PC-9 (cell line): ENCODE measurements around the gene NATD1. TPM values are rescaled to one million over a fixed set of nuclear protein-coding genes. Genes with fewer than 3 reads are reported as not detected.

Experiments
- BruUV-seq: library from RNA; stranded (reverse); fragments of 400-500 nt; replicated peaks from 2 replicates; lab custom pipeline; 2021; lab: Mats Ljungman, UMichigan
- CTCF ChIA-PET: fragments of 300-600 bp; sonication (Branson Sonifier 250); formaldehyde crosslinking; loops from one replicate; lab custom pipeline; 2022; ENCODE audit warnings: antibody characterized with exemption; lab: Charles Lee
- POLR2A ChIA-PET: fragments of 300-600 bp; sonication (Branson Sonifier 250); formaldehyde crosslinking; loops from one replicate; lab custom pipeline; 2022; ENCODE audit warnings: antibody characterized with exemption; ENCODE audit not compliant: unreplicated experiment; lab: Charles Lee
- DNase-seq, 2 experiments: peaks; one replicate each; pipeline versions ENCODE4 v3.0.0 to v3.0.0-alpha.2; 2015 to 2022; ENCODE audit warnings: mixed read lengths in 1 of 2
- H2AFZ ChIP-seq: fragments of 200-600 bp; sonication (generic); 2 replicates; pipeline ENCODE4 v1.8.1; 2017; ENCODE audit warnings: antibody characterized with exemption
- H3F3A ChIP-seq: fragments of 200-600 bp; sonication (generic); 2 replicates; pipeline ENCODE4 v1.8.1; 2017; ENCODE audit warnings: antibody characterized with exemption, mild to moderate bottlenecking, low read depth; ENCODE audit not compliant: insufficient read depth
- H3K27ac ChIP-seq: fragments of 200-600 bp; sonication (generic); 2 replicates; pipeline ENCODE4 v1.6.1; 2016; ENCODE audit warnings: mixed run types
- H3K27me3 ChIP-seq: fragments of 200-600 bp; sonication (generic); 2 replicates; pipeline ENCODE4 v1.6.1; 2016; ENCODE audit warnings: low read depth, mixed run types; ENCODE audit not compliant: insufficient read depth
- H3K36me3 ChIP-seq: fragments of 200-600 bp; sonication (generic); 2 replicates; pipeline ENCODE4 v1.6.1; 2016; ENCODE audit warnings: low read depth, mixed run types
- H3K4me1 ChIP-seq: fragments of 200-600 bp; sonication (generic); replicated peaks from 2 replicates; pipeline ENCODE4 v1.6.1; 2016; ENCODE audit warnings: mixed run types; ENCODE audit not compliant: insufficient read depth
- H3K4me2 ChIP-seq: fragments of 200-600 bp; sonication (generic); 2 replicates; pipeline ENCODE4 v1.6.1; 2017; ENCODE audit warnings: mixed run types
- H3K4me3 ChIP-seq: fragments of 200-600 bp; sonication (generic); 2 replicates; pipeline ENCODE4 v1.6.1; 2016; ENCODE audit warnings: mixed run types
- H3K79me2 ChIP-seq: fragments of 200-600 bp; sonication (generic); 2 replicates; pipeline ENCODE4 v1.6.1; 2017; ENCODE audit warnings: low read depth, mixed run types
- H3K9me2 ChIP-seq: fragments of 200-600 bp; sonication (generic); 2 replicates; pipeline ENCODE4 v1.8.1; 2017; ENCODE audit warnings: mild to moderate bottlenecking; ENCODE audit not compliant: insufficient read depth
- H3K9me3 ChIP-seq: fragments of 200-600 bp; sonication (generic); 2 replicates; pipeline ENCODE4 v1.8.1; 2016; ENCODE audit warnings: low read depth; ENCODE audit not compliant: insufficient read depth
- H4K20me1 ChIP-seq: fragments of 200-600 bp; sonication (generic); 2 replicates; pipeline ENCODE4 v1.8.1; 2017; ENCODE audit not compliant: insufficient read depth
- EZH2 ChIP-seq: fragments of 200-600 bp; sonication (generic); IDR thresholded peaks from 2 replicates; pipeline ENCODE4 v1.8.0; 2017; ENCODE audit warnings: antibody characterized with exemption, low read depth
- intact Hi-C: fragments of 100-400 bp; cut with micrococcal nuclease; formaldehyde crosslinking; loops from one replicate; pipeline ENCODE4 v1.10.0; 2022; ENCODE audit not compliant: unreplicated experiment
- total RNA-seq: library from RNA; stranded (reverse); gene quantifications from 2 replicates; pipeline ENCODE4 v1.2.3, GENCODE V29; 2021
- TF ChIP-seq, protein P1 (sequence below): fragments of 200-600 bp; sonication (generic); conservative IDR thresholded peaks from 2 replicates; pipeline ENCODE4 v1.6.1; 2017; ENCODE audit warnings: mixed run types, antibody characterized with exemption, mild to moderate bottlenecking, moderate library complexity

The NATD1 gene
- total RNA-seq, 1 experiment from 2014 or later: 5.4 TPM

DNA sequence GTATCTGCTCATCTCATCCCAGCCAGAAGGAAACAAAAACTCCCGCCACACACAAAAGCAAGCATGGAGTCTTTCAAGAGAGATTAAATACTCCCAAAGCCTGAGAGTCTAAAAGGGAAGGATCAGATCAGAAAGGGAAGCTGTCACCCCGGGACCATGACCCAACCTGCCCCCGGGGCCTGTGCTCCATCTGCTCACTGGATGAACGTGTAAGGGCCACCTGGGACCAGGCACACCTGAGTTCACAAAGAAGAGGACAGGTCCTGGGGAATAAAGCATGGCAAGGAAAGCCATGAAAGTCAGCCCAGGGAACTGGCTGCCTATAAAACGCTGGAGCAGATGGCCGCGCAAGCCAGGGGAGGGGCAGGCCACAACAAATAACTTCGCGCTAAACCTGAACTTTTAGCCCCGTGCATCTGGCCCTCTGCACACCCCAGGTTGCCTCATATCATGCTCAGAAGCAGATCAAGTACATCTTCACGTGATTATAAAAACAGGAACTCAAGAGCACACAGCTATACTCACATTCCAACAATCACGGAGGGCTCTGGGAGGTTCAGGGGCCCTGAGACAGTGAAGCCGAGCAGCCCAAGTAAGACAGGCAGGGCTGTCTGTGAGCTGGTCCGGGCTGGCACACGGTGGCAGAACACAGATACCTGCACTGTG, 42.7 kb downstream of the NATD1 start:
- no peak overlapping the region for H3K4me2 ChIP-seq
- peaks cover 19% of the 10 kb centered on the region for H3K4me1 ChIP-seq
- no peak overlapping the region for H3K4me3 ChIP-seq
- H3F3A ChIP-seq: no peaks in the 10 kb centered on the region
- H3K79me2 ChIP-seq: peaks cover 94% of the 10 kb centered on the region
- no peaks in the 10 kb centered on the region for H3K9me3 ChIP-seq
- intact Hi-C loops: loop anchor here (10.0 kb wide), 1 partner anchor 194 kb away; no protein-coding TSS in a partner anchor
- no peak overlapping the region for H3K27ac ChIP-seq
- no peak overlapping the region for H2AFZ ChIP-seq
- TF ChIP-seq EZH2: no peak
- TF ChIP-seq, protein P1, sequence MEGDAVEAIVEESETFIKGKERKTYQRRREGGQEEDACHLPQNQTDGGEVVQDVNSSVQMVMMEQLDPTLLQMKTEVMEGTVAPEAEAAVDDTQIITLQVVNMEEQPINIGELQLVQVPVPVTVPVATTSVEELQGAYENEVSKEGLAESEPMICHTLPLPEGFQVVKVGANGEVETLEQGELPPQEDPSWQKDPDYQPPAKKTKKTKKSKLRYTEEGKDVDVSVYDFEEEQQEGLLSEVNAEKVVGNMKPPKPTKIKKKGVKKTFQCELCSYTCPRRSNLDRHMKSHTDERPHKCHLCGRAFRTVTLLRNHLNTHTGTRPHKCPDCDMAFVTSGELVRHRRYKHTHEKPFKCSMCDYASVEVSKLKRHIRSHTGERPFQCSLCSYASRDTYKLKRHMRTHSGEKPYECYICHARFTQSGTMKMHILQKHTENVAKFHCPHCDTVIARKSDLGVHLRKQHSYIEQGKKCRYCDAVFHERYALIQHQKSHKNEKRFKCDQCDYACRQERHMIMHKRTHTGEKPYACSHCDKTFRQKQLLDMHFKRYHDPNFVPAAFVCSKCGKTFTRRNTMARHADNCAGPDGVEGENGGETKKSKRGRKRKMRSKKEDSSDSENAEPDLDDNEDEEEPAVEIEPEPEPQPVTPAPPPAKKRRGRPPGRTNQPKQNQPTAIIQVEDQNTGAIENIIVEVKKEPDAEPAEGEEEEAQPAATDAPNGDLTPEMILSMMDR: no peak
- H3K36me3 ChIP-seq: 0 out of 2 replicates have a peak, but pooled peaks cover 4% of the 10 kb centered on the region
- ChIA-PET CTCF (no interaction called here), POLR2A (no interaction called here)
- no peaks in the 10 kb centered on the region for H3K9me2 ChIP-seq
- BruUV-seq: no TSS peak
- no peaks in the 10 kb centered on the region for H3K27me3 ChIP-seq
- DNase-seq: no peak
- peaks cover 72% of the 10 kb centered on the region for H4K20me1 ChIP-seq

DNA sequence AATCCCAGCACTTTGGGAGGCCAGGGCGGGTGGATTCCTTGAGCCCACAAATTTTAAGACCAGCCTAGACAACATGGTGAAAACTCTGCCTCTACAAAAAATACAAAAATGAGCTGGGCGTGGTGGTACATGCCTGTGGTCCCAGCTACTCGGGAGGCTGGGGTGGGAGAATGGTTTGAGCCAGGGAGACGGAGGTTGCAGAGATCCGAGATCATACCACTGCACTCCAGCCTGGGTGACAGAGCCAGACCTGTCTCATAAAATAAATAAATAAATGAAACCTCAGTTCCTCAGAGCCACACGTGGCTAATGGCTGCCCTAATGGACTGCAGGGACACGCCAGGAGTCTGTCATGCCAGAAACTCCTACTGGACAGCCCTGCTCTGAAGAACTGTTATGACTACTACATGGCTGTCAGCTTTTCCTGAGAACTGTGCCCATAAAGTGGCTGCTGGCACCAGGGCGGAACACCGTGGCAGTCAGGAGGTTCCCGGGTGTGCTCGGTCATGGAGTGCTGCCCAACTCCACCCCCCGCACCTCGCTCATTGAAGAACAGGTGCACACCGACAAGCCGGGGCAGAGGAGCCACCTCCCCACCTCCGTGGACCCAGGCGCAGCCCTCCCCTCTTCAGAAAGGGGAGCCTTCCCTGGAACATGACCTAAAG, 43.6 kb downstream of the NATD1 start:
- ChIA-PET POLR2A (no interaction called here), CTCF (no interaction called here)
- H3K27ac ChIP-seq: no peak overlapping the region
- H3K36me3 ChIP-seq: 0 out of 2 replicates have a peak, but pooled peaks cover 4% of the 10 kb centered on the region
- no TSS peak for BruUV-seq
- H3K9me3 ChIP-seq: no peaks in the 10 kb centered on the region
- H2AFZ ChIP-seq: no peak overlapping the region
- no peaks in the 10 kb centered on the region for H3K9me2 ChIP-seq
- TF ChIP-seq, protein P1: no peak
- TF ChIP-seq EZH2: no peak
- no peaks in the 10 kb centered on the region for H3K27me3 ChIP-seq
- intact Hi-C loops: loop anchor here (10.0 kb wide), 1 partner anchor 195 kb away; no protein-coding TSS in a partner anchor
- peaks cover 81% of the 10 kb centered on the region for H4K20me1 ChIP-seq
- H3K4me1 ChIP-seq: peaks cover 13% of the 10 kb centered on the region
- DNase-seq: no peak
- H3K4me3 ChIP-seq: no peak overlapping the region
- H3F3A ChIP-seq: no peaks in the 10 kb centered on the region
- H3K4me2 ChIP-seq: no peak overlapping the region
- H3K79me2 ChIP-seq: peaks cover 94% of the 10 kb centered on the region

DNA sequence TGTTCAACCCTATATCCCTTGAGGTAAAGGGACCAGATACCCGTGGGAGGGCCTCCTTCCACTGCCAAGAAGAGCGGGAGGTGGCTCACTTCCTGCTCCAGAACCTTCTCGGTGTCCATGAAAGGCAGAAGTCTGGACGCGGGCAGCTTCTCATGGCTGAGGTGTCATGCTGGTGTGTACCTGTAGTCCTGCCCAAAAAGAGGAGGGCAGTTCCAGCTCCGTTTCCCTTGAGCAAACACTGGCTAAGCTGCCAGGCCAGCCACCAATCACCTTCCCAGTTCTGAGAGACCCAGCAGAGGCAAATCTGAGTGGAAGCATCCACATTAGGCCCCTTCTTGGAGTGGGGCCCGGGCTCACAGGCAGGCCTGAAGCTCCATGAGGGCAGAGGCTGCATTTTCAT, 44.9 kb downstream of the NATD1 start:
- Histone ChIP-seq H3K4me3 (no peak overlapping the region), H3K4me2 (no peak overlapping the region), H3K9me2 (no peaks in the 10 kb centered on the region), H3K27ac (no peak overlapping the region), H4K20me1 (peaks cover 93% of the 10 kb centered on the region), H3K79me2 (peaks cover 96% of the 10 kb centered on the region), H3K4me1 (peaks cover 13% of the 10 kb centered on the region), H3K9me3 (no peaks in the 10 kb centered on the region), H3K27me3 (no peaks in the 10 kb centered on the region), H2AFZ (no peak overlapping the region), H3F3A (no peaks in the 10 kb centered on the region), H3K36me3 (0 out of 2 replicates have a peak, but pooled peaks cover 4% of the 10 kb centered on the region)
- TF ChIP-seq EZH2: no peak
- TF ChIP-seq, protein P1: no peak
- POLR2A ChIA-PET: no interaction called here
- BruUV-seq: no TSS peak
- CTCF ChIA-PET: no interaction called here
- intact Hi-C loops: no loop called here
- no peak for DNase-seq
